H1 (cell line): Measurements from ENCODE around the gene POU2F1. TPM values are rescaled to one million over a fixed set of nuclear protein-coding genes. Genes with fewer than 3 reads are reported as not detected.

ENCODE experiments used
- CTCF ChIA-PET: fragments of 300-600 bp; sonication (Branson Sonifier 250); formaldehyde crosslinking; loops from one replicate; lab custom pipeline; 2021; ENCODE audit not compliant: partially characterized antibody; lab: Charles Lee
- POLR2A ChIA-PET: fragments of 300-600 bp; sonication (Branson Sonifier 250); formaldehyde crosslinking; loops from one replicate; lab custom pipeline; 2021; ENCODE audit warnings: inconsistent platforms; ENCODE audit not compliant: partially characterized antibody; lab: Charles Lee
- DNase-seq, 2 experiments: peaks; one replicate each; pipeline versions ENCODE4 v3.0.0 to v3.0.0-alpha.2; 2010 to 2022; ENCODE audit warnings: low spot score in 2 of 2, low read depth in 1 of 2, mixed read lengths in 1 of 2
- FAIRE-seq: peaks from 2 replicates; lab custom pipeline; 2011; peaks lifted over from hg19 to GRCh38; lab: Jason Lieb, UNC
- H2AFZ ChIP-seq: 2 replicates; pipeline ENCODE4 v1.8.1; 2012; ENCODE audit warnings: low read length, inconsistent platforms
- H2AK5ac ChIP-seq: 2 replicates; pipeline ENCODE4 v1.6.1; 2013; ENCODE audit warnings: low read depth, low read length
- H2BK120ac ChIP-seq: replicated peaks from 2 replicates; pipeline ENCODE3; 2013; ENCODE audit warnings: low read depth, low read length, inconsistent platforms
- H2BK12ac ChIP-seq: 2 replicates; pipeline ENCODE4 v1.6.1; 2013; ENCODE audit warnings: low read depth, low read length
- H2BK15ac ChIP-seq: 2 replicates; pipeline ENCODE4 v1.6.1; 2013; ENCODE audit warnings: low read length
- H2BK20ac ChIP-seq: 2 replicates; pipeline ENCODE4 v1.6.1; 2013; ENCODE audit warnings: low read length
- H2BK5ac ChIP-seq: 2 replicates; pipeline ENCODE4 v1.6.1; 2013; ENCODE audit warnings: low read depth, low read length
- H3K14ac ChIP-seq: 2 replicates; pipeline ENCODE4 v1.6.1; 2013; ENCODE audit warnings: inconsistent platforms; ENCODE audit not compliant: insufficient read length
- H3K18ac ChIP-seq: 2 replicates; pipeline ENCODE4 v1.6.1; 2013; ENCODE audit warnings: low read length; ENCODE audit errors: extremely low read depth
- H3K23ac ChIP-seq: 2 replicates; pipeline ENCODE4 v1.6.1; 2013; ENCODE audit warnings: inconsistent platforms; ENCODE audit not compliant: insufficient read length
- H3K23me2 ChIP-seq: 2 replicates; pipeline ENCODE4 v1.6.1; 2013; ENCODE audit warnings: low read depth, low read length
- H3K27ac ChIP-seq: 2 replicates; pipeline ENCODE4 v1.6.1; 2011; ENCODE audit warnings: low read depth, low read length, inconsistent platforms
- H3K27me3 ChIP-seq, 4 experiments: replicated peaks in 1 of 4; 1 replicate in 1 of 4; 2 replicates in 3 of 4; pipeline versions ENCODE4 v1.6.1 to v1.8.1; 2011 to 2013; ENCODE audit warnings: low read length in 3 of 4, mild to moderate bottlenecking in 3 of 4, inconsistent platforms in 2 of 4, mixed read lengths in 2 of 4, moderate library complexity in 1 of 4; ENCODE audit not compliant: control insufficient read depth in 3 of 4, insufficient read depth in 3 of 4; ENCODE audit errors: extremely low read depth in 1 of 4
- H3K36me3 ChIP-seq, 4 experiments: 2 replicates each; pipeline versions ENCODE4 v1.6.1 to v1.8.1; 2011 to 2013; ENCODE audit warnings: mild to moderate bottlenecking in 4 of 4, low read length in 3 of 4, moderate library complexity in 2 of 4, control low read depth in 1 of 4, inconsistent platforms in 1 of 4; ENCODE audit not compliant: insufficient read depth in 4 of 4, control insufficient read depth in 2 of 4
- H3K4ac ChIP-seq: replicated peaks from 2 replicates; pipeline ENCODE3; 2013; ENCODE audit warnings: low read length, low read depth, mixed read lengths, inconsistent platforms; ENCODE audit not compliant: insufficient read length
- H3K4me1 ChIP-seq, 4 experiments: replicated peaks in 1 of 4; 1 replicate in 1 of 4; 2 replicates in 3 of 4; pipeline versions ENCODE4 v1.6.1 to v1.8.1; 2011 to 2013; ENCODE audit warnings: low read length in 3 of 4, inconsistent platforms in 2 of 4, mixed read lengths in 1 of 4; ENCODE audit not compliant: insufficient read depth in 4 of 4, control insufficient read depth in 3 of 4
- H3K4me2 ChIP-seq, 2 experiments: 2 replicates each; pipeline versions ENCODE4 v1.6.1 to v1.8.1; 2011 to 2013; ENCODE audit warnings: low read depth in 2 of 2, low read length in 2 of 2, control low read depth in 1 of 2, inconsistent platforms in 1 of 2, mild to moderate bottlenecking in 1 of 2; ENCODE audit not compliant: insufficient read depth in 1 of 2
- H3K4me3 ChIP-seq, 4 experiments: fragments of 200-600, 300-600 bp in 1 of 4; sonication (generic), shearing (Covaris generic), sonication (Bioruptor Twin) in 1 of 4; 2 replicates each; pipeline versions ENCODE4 v1.5.1 to v1.8.1; 2011 to 2016; ENCODE audit warnings: low read length in 4 of 4, low read depth in 3 of 4, control low read depth in 2 of 4, inconsistent platforms in 2 of 4, mild to moderate bottlenecking in 2 of 4, mixed read lengths in 1 of 4, moderate library complexity in 1 of 4; ENCODE audit not compliant: insufficient read depth in 2 of 4; ENCODE audit errors: extremely low read depth in 1 of 4
- H3K56ac ChIP-seq: replicated peaks from 2 replicates; pipeline ENCODE3; 2013; ENCODE audit warnings: low read depth, mild to moderate bottlenecking, mixed read lengths, low read length, inconsistent platforms; ENCODE audit not compliant: insufficient read length
- H3K79me1 ChIP-seq: 2 replicates; pipeline ENCODE4 v1.6.1; 2013; ENCODE audit warnings: low read depth, low read length, control low read depth
- H3K79me2 ChIP-seq, 2 experiments: 2 replicates each; pipeline versions ENCODE4 v1.6.1 to v1.8.1; 2012 to 2013; ENCODE audit warnings: low read length in 2 of 2, mild to moderate bottlenecking in 2 of 2, inconsistent platforms in 1 of 2; ENCODE audit not compliant: insufficient read depth in 2 of 2, control insufficient read depth in 1 of 2
- H3K9ac ChIP-seq, 4 experiments: replicated peaks in 1 of 4; 1 replicate in 1 of 4; 2 replicates in 3 of 4; pipeline versions ENCODE4 v1.6.1 to v1.8.1; 2011 to 2013; ENCODE audit warnings: low read depth in 3 of 4, low read length in 3 of 4, control low read depth in 2 of 4, mild to moderate bottlenecking in 2 of 4, moderate library complexity in 2 of 4, inconsistent platforms in 1 of 4; ENCODE audit errors: extremely low read depth in 1 of 4
- H3K9me3 ChIP-seq, 2 experiments: 2 replicates each; pipeline versions ENCODE4 v1.6.1 to v1.8.1; 2012 to 2013; ENCODE audit warnings: mild to moderate bottlenecking in 2 of 2, moderate library complexity in 2 of 2, control low read depth in 1 of 2, inconsistent platforms in 1 of 2, low read depth in 1 of 2, low read length in 1 of 2, mixed read lengths in 1 of 2; ENCODE audit not compliant: insufficient read depth in 2 of 2
- H4K20me1 ChIP-seq, 2 experiments: replicated peaks in 1 of 2; 2 replicates each; pipeline versions ENCODE3 to v1.8.1; 2011 to 2013; ENCODE audit warnings: inconsistent platforms in 2 of 2, low read length in 2 of 2, mild to moderate bottlenecking in 1 of 2; ENCODE audit not compliant: insufficient read depth in 2 of 2, control insufficient read depth in 1 of 2
- H4K5ac ChIP-seq: 2 replicates; pipeline ENCODE4 v1.6.1; 2013; ENCODE audit warnings: low read length, low read depth, mixed read lengths, inconsistent platforms; ENCODE audit not compliant: insufficient read length
- H4K8ac ChIP-seq: 2 replicates; pipeline ENCODE4 v1.8.0; 2013; ENCODE audit warnings: mild to moderate bottlenecking, moderate library complexity, low read length, inconsistent platforms; ENCODE audit not compliant: insufficient read depth; ENCODE audit errors: extremely low read depth
- H4K91ac ChIP-seq: replicated peaks from 2 replicates; pipeline ENCODE3; 2013; ENCODE audit warnings: low read length, mixed read lengths, inconsistent platforms; ENCODE audit not compliant: insufficient read length
- WGBS, 2 experiments: shearing (Covaris generic) in 1 of 2; methylation state at CpG; one replicate each; pipeline versions ENCODE4 v1.1.6 to v1.1.7; 2013 to 2015; ENCODE audit warnings: low lambda C conversion rate in 2 of 2, mixed read lengths in 2 of 2, inconsistent platforms in 1 of 2, low coverage in 1 of 2, missing lambda C conversion rate in 1 of 2; ENCODE audit not compliant: insufficient replicate concordance in 2 of 2, insufficient coverage in 1 of 2, insufficient read length in 1 of 2; ENCODE audit errors: extremely low coverage in 1 of 2, missing lambda C conversion rate in 1 of 2; 5-methylcytosine and 5-hydroxymethylcytosine counted together
- polyA plus RNA-seq, 7 experiments: library from polyadenylated mRNA; depleted of rRNA in 3 of 7; stranded (reverse) in 5 of 7; unstranded in 2 of 7; fragments of >200 nt in 5 of 7; fragments of 200-250 nt in 2 of 7; gene quantifications; 1 replicate in 5 of 7; 2 replicates in 1 of 7; 4 replicates in 1 of 7; pipeline versions ENCODE4 v1.2.1 to v1.2.3, GENCODE V29; 2011 to 2013; ENCODE audit warnings: missing spikeins in 2 of 7, mixed read lengths in 2 of 7
- total RNA-seq: library from RNA; stranded (reverse); fragmentation: NEBNext Ultra II Directional; extraction: Animal tissue kit (Norgen Biotek cat#: 25700); gene quantifications from 2 replicates; pipeline ENCODE4 v1.2.1, GENCODE V29; 2021
- TF ChIP-seq, protein P1 (sequence below): IDR thresholded peaks from 2 replicates; pipeline ENCODE4 v1.6.1; 2012; ENCODE audit warnings: low read length, inconsistent platforms

POU2F1 gene
- total and polyA plus RNA-seq, 2 of the 8 experiments (the other 6 are each of a cell fraction or from before 2014, with no cell fraction given), result 37.0 to 57.2 TPM

DNA sequence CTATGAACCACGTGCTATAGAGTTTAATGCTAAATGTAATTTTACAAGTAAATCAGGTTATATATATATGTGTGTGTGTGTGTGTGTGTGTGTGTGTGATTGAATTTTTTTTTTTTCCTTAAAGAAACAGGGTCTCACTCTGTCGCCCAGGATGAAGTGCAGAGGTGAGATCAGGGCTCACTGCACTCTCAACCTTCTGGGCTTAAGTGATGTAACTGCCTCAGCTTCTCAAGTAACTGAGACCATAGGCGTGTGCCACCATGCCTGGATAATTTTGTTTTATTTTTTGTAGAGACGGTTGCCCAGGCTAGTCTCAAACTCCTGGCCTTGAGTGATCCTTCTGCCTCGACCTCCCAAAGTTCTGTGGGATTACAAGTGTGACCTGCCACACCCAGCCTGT lies 26.3 kb downstream of the POU2F1 start:
- H4K20me1 ChIP-seq, result peaks cover 0 to 7% of the 10 kb centered on the region in 2 experiments

More for the DNA sequence above, 26.3 kb downstream of the POU2F1 start:
- H2BK20ac ChIP-seq, result no peak overlapping the region
- ChIA-PET CTCF (no interaction called here), POLR2A (interaction anchor here (0.7 to 1.0 kb wide), 4 partner anchors 13 to 243 kb away, joined by 3 read pairs; no protein-coding TSS in a partner anchor)
- H3K23me2 ChIP-seq, result no peaks in the 10 kb centered on the region
- TF ChIP-seq, protein P1, sequence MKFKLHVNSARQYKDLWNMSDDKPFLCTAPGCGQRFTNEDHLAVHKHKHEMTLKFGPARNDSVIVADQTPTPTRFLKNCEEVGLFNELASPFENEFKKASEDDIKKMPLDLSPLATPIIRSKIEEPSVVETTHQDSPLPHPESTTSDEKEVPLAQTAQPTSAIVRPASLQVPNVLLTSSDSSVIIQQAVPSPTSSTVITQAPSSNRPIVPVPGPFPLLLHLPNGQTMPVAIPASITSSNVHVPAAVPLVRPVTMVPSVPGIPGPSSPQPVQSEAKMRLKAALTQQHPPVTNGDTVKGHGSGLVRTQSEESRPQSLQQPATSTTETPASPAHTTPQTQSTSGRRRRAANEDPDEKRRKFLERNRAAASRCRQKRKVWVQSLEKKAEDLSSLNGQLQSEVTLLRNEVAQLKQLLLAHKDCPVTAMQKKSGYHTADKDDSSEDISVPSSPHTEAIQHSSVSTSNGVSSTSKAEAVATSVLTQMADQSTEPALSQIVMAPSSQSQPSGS, result no peak
- no peak overlapping the region for H2AFZ ChIP-seq
- FAIRE-seq (no peak), DNase-seq (no peak)
- no peaks in the 10 kb centered on the region for H3K4me1 ChIP-seq
- peaks cover 7 to 95% of the 10 kb centered on the region in 2 experiments; a peak in 3 of 4 replicates for H3K79me2 ChIP-seq
- H3K27me3 ChIP-seq, result no peaks in the 10 kb centered on the region
- H3K4me3 ChIP-seq, result no peak overlapping the region
- H3K79me1 ChIP-seq, result peaks cover 5% of the 10 kb centered on the region; the same call in 1 of the 2 replicates
- H2AK5ac ChIP-seq, result no peak overlapping the region
- no peak overlapping the region for H3K9ac ChIP-seq
- H3K4ac ChIP-seq, result no peak overlapping the region
- H4K91ac ChIP-seq, result no peak overlapping the region
- no peak overlapping the region for H3K27ac ChIP-seq
- no peaks in the 10 kb centered on the region for H3K9me3 ChIP-seq
- H4K8ac ChIP-seq, result no peak overlapping the region
- no peak overlapping the region for H2BK15ac ChIP-seq
- H3K56ac ChIP-seq, result no peak overlapping the region
- H3K23ac ChIP-seq, result no peak overlapping the region
- H3K4me2 ChIP-seq, result no peak overlapping the region
- peaks cover 0 to 7% (median 0%) of the 10 kb centered on the region in 4 experiments; a peak in 3 of 8 replicates for H3K36me3 ChIP-seq
- H2BK5ac ChIP-seq, result no peak overlapping the region
- H3K14ac ChIP-seq, result no peak overlapping the region
- H4K5ac ChIP-seq, result no peak overlapping the region
- no peak overlapping the region for H3K18ac ChIP-seq
- no peak overlapping the region for H2BK120ac ChIP-seq
- no peak overlapping the region for H2BK12ac ChIP-seq
- 76% methylated on average over 5 of the region's 5 CpGs; no CpG with 5 or more reads in 1 of the 2 experiments for WGBS, 2 experiments
